Measurements from ENCODE around the gene KHSRP.

DNA sequence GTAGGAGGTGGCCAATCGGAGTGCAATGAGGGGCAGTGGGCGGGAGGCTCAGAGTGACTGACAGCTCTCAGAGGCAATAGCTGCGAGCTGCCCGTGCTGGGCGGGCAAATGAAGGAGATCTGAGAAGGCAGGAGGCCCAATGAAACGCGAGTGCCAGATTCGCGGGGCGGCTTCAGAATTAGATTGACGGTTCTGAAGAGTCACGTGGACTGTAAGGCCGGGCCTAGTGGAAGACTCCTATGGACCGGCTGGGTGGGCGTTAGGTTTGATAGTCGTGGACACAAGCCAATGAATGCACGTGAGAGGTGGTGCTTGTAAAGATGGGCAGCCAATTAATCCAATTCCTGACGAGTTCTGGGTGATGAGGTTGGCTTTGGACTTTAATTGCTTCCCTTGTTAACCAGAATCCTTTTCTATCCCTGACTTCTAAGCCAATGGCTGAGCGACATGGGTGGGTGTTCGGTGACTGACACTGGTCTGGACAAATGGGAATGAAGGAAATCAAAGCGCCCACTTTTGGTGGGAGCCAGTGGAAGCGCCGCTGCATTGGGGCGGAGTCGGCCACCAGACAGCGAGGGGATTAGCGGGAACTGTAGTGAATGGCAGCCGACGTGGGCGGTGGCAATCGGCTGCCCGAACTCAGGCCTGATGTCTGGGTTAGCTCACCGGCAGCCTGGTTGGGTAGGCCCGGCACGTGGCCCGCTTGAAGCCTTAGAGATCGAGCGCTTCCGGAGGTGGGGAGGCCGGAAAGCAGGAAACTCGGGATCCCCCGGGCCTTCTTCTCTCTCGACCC lies 524 bp upstream of the KHSRP start:
- TF ChIP-seq POLR2A (IDR thresholded peaks at IDR 0.05; ENCODE audit: low read length) (no peak), GATA1 (IDR thresholded peaks at IDR 0.05; ENCODE audit: low read depth, low read length) (no peak)

All from erythroblast (primary cell).